SHP77 (cell line): ENCODE data around the gene JAK3.

Source experiments
- DNase-seq, 2 experiments: peaks; one replicate each; lab custom pipeline; 2025; lab: John Stamatoyannopoulos, UW

The JAK3 gene

GRCh38 chr19:17865364-17866311, 17.9 kb upstream of the JAK3 start:
- DNase-seq = no peak

- DNase-seq = no peak
Measured at GRCh38 chr19:17863520-17864182, 15.9 kb upstream of the JAK3 start.

- no peak for DNase-seq
Measured at GRCh38 chr19:17862711-17863519, 15.1 kb upstream of the JAK3 start.

- DNase-seq = no peak
Measured at GRCh38 chr19:17861542-17862402, 14.0 kb upstream of the JAK3 start.

- DNase-seq = no peak
Measured at GRCh38 chr19:17860993-17861360, 13.2 kb upstream of the JAK3 start.

- DNase-seq = no peak
Measured at GRCh38 chr19:17860331-17860992, 12.7 kb upstream of the JAK3 start.

- DNase-seq = peak; percentile 99 to 100
Measured at GRCh38 chr19:17859533-17860330, 11.9 kb upstream of the JAK3 start, which contains the start of gene RPL18A. Gene RPL18A (plus strand): TSS chr19:17859910. CDS start chr19:17859957, 47 bp downstream.

GRCh38 chr19:17855280-17856152, 7.7 kb upstream of the JAK3 start:
- peak; percentile 41 to 55 for DNase-seq

GRCh38 chr19:17854061-17854460, 6.3 kb upstream of the JAK3 start:
- no peak for DNase-seq

- no peak for DNase-seq
Measured at GRCh38 chr19:17848595-17849292, 962 bp upstream of the JAK3 start.

GRCh38 chr19:17846146-17846545, 1.6 kb downstream of the JAK3 start:
- DNase-seq = no peak

GRCh38 chr19:17843908-17844490, 3.8 kb downstream of the JAK3 start:
- no peak for DNase-seq

GRCh38 chr19:17843292-17843827, 4.4 kb downstream of the JAK3 start:
- no peak for DNase-seq

GRCh38 chr19:17842663-17843291, 5.0 kb downstream of the JAK3 start:
- DNase-seq = no peak

GRCh38 chr19:17841810-17842662, 5.7 kb downstream of the JAK3 start:
- peak; percentile 88 to 94 for DNase-seq

- no peak for DNase-seq
Measured at GRCh38 chr19:17841371-17841809, 6.4 kb downstream of the JAK3 start.
